ENCODE measurements around the gene PTCH1.

Gene PTCH1

DNA sequence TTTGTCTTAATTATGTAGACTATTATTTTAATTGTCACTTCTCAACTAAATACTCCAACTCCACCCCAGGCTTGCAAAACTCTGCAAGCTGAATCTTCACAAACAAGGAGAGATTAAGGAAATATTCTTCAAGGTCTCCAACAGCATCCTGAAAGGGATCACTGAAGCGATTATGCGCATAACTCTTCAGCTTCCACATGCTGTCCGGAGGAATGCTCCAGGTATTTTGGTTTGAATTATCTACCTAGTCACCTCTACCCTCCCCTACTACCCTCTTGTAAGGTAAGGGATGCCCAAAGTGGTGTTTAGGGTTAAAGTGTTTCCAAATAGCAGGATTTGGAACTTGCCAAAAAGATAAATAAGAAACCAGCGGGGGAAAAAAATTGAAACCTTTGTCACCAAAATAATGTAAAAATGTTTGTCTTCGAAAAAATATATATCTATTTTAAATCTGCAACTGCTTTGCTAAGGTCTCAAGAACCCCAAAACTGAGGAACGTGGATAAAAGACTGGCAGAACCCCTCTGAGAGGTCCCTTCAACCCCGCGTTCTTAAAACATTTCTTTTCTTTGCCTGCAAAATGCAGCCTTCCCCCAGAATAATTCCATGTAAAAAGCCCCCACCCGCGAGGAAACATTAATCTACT, 11.6 kb downstream of the PTCH1 start:
- H3K4me3 ChIP-seq = peak overlapping the region; percentile 80
- TF ChIP-seq, protein P1, sequence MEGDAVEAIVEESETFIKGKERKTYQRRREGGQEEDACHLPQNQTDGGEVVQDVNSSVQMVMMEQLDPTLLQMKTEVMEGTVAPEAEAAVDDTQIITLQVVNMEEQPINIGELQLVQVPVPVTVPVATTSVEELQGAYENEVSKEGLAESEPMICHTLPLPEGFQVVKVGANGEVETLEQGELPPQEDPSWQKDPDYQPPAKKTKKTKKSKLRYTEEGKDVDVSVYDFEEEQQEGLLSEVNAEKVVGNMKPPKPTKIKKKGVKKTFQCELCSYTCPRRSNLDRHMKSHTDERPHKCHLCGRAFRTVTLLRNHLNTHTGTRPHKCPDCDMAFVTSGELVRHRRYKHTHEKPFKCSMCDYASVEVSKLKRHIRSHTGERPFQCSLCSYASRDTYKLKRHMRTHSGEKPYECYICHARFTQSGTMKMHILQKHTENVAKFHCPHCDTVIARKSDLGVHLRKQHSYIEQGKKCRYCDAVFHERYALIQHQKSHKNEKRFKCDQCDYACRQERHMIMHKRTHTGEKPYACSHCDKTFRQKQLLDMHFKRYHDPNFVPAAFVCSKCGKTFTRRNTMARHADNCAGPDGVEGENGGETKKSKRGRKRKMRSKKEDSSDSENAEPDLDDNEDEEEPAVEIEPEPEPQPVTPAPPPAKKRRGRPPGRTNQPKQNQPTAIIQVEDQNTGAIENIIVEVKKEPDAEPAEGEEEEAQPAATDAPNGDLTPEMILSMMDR (IDR thresholded peaks at IDR 0.05) = no peak
- H3K27ac ChIP-seq = peak overlapping the region in 1 of 2 donors; percentile 93
- DNase-seq (ENCODE audit: low spot score) = no peak

DNA sequence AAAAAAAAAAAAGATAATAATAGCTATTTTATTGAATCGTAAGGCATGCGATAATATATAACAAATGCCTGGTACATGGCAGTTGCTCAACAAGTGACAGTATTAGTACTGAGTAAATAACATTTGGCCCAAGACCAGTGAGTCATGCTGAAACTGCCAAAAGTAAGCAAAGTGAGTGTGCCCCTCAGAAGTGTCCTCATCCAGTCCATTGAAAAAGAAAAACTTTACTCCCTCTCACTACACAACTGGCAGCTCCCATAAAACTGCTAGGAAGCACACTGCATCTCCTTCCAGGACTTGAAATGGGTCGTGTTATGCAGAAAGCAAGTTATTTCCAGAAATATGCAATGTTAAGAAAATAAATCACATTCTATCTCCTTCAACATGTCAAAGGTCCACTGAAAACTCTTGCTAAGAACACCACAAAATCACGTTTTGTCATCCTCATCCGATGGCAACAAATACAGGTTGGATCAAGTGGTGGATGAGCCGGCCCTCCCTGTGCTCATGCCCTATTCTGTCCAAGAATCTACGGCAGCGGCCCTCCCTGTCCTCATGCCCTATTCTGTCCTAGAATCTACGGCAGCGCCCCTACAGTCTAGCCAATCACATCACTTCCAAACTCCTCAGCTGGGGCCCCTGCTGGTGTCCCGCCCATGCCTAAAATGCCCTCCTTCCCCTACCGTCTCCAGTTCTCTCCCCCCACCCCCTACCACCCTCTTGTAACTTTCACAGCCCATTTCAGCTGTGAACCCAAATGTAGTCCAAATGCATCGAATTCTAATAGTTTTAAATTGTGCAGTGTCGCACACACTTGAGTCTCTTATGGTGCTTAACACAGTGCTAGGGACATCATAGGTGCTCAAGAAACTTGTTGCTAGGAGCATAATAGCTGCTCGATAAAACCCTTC, 12.5 kb downstream of the PTCH1 start:
- TF ChIP-seq, protein P1 (IDR thresholded peaks at IDR 0.05) = no peak
- Histone ChIP-seq H3K4me3 (peak overlapping the region; percentile 41), H3K27ac (peak overlapping the region in 1 of 2 donors; percentile 5)
- DNase-seq (ENCODE audit: low spot score) = no peak

DNA sequence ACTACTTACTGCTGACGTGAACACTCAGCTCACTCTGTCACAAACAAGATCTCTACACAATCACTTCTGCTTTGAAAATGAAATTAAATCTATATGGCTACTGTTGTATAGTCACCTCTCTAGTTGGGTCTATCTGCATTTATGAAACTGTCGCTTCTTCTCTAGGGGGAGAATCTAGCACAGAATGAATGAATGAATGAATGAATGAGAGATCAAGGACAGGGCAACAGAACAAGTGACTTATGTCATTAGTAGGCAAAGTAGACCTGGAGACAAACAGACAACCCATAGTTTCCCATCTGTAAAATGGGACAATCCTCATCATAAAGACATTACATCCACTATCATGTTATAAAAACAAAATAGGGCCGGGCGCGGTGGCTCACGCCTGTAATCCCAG, 13.4 kb downstream of the PTCH1 start:
- Histone ChIP-seq H3K4me3 (no peak overlapping the region), H3K27ac (no peak overlapping the region)
- DNase-seq (ENCODE audit: low spot score) = no peak
- TF ChIP-seq, protein P1 (IDR thresholded peaks at IDR 0.05) = no peak

- TF ChIP-seq, protein P1 (IDR thresholded peaks at IDR 0.05) = no peak
- H3K27ac ChIP-seq = no peak overlapping the region
- no peak overlapping the region for H3K4me3 ChIP-seq
- no peak for DNase-seq (ENCODE audit: low spot score)
These were observed 14.5 kb downstream of the PTCH1 start for GRCh38 chr9:95502248-95502647.

- H3K4me3 ChIP-seq = no peak overlapping the region
- no peak for DNase-seq (ENCODE audit: low spot score)
- H3K27ac ChIP-seq = no peak overlapping the region
- TF ChIP-seq, protein P1 (IDR thresholded peaks at IDR 0.05) = no peak
These were observed 16.9 kb downstream of the PTCH1 start for GRCh38 chr9:95499847-95500246.

DNA sequence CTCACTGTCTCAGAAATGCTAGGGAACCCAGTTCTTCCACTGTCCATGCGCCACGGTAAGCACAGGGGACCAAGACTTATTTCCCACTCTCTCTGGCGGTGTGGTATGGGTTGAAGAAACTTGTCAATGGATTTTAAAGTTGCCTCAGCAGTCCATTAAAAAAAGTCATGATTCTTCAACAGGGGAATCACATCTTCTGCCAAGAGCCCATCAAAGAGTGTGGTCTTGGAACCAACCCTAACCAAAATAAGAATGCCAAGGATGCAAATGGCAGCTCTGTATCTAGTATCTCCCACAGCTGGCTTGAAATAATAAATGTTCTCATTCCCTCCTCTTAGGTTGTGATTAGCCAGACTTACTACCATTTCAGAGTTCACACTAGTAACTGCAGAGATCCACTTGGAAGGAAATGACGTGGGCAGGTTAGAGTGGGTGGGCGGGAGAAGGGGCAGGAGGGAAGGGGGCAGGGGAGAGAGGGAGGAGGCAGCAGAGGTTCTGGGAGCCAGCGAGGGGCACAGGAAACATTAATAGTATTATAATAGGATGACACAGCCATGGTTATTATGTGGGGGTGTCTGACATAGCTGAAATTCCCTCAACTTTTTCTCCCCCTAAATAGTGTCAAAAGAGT, 17.6 kb downstream of the PTCH1 start:
- Histone ChIP-seq H3K27ac (no peak overlapping the region), H3K4me3 (no peak overlapping the region)
- no peak for DNase-seq (ENCODE audit: low spot score)
- TF ChIP-seq, protein P1 (IDR thresholded peaks at IDR 0.05) = no peak

Measured in coronary artery (tissue), 2 donors.